Pancreas (tissue), 10 donors: ENCODE measurements around the gene TENM3. TPM values are rescaled to one million over a fixed set of nuclear protein-coding genes. Genes with fewer than 3 reads are reported as not detected.

Experiments used
- ATAC-seq, 4 donors: fragments of 200-7000 bp; cut with Tn5 transposase; one replicate each; pipeline versions ENCODE4 v1.8.0 to v1.9.1; 2020; ENCODE audit warnings: mild to moderate bottlenecking in 4 of 4, moderate library complexity in 4 of 4
- DNase-seq, 6 donors: peaks; one replicate each; pipeline ENCODE4 v3.0.0-alpha.2; 2020
- FAIRE-seq: peaks from 2 replicates; lab custom pipeline; 2012; peaks lifted over from hg19 to GRCh38; lab: Jason Lieb, UNC
- H3K27ac ChIP-seq, 4 donors: fragments of 200-600 bp; sonication (generic); 1 replicate in 3 of 4; 2 replicates in 1 of 4; pipeline versions ENCODE4 v1.5.0 to v1.8.0; 2020
- H3K27me3 ChIP-seq, 4 donors: fragments of 200-600 bp; one replicate each; pipeline ENCODE4 v1.8.0; 2021
- H3K36me3 ChIP-seq, 3 donors: fragments of 200-600 bp; sonication (generic) in 1 of 3; one replicate each; pipeline versions ENCODE4 v1.5.0 to v1.8.0; 2020 to 2021
- H3K4me1 ChIP-seq, 3 donors: fragments of 200-600 bp; one replicate each; pipeline ENCODE4 v1.8.0; 2021
- H3K4me3 ChIP-seq, 4 donors: fragments of 200-600 bp; sonication (generic) in 2 of 4; one replicate each; pipeline versions ENCODE4 v1.5.0 to v1.8.0; 2020 to 2021
- H3K9me3 ChIP-seq, 4 donors: fragments of 200-600 bp; one replicate each; pipeline ENCODE4 v1.8.0; 2021
- CTCF ChIP-seq, 4 donors: fragments of 200-600 bp; sonication (generic) in 3 of 4; IDR thresholded peaks; one replicate each; pipeline versions ENCODE4 v1.5.0 to v1.8.0; 2021; ENCODE audit warnings: antibody characterized with exemption in 4 of 4
- WGBS, 2 donors: extraction: QIAGEN DNeasy Blood & Tissue Kit; methylation state at CpG; one replicate each; pipeline ENCODE4 v1.1.7; 2013; 5-methylcytosine and 5-hydroxymethylcytosine counted together
- intact Hi-C, 3 donors: fragments of 100-400 bp; cut with DNase I; formaldehyde crosslinking; loops; one replicate each; pipeline versions ENCODE4 v1.11.1 to v1.14.2; 2022
- polyA plus RNA-seq, 2 donors: library from polyadenylated mRNA; stranded (reverse); fragments of 200-250 nt; gene quantifications; one replicate each; pipeline ENCODE4 v1.2.3, GENCODE V29; 2013
- total RNA-seq, 6 donors: library from RNA; stranded (reverse); fragmentation: NEBNext Ultra II Directional in 4 of 6; extraction: Animal tissue kit (Norgen Biotek cat#: 25700) in 4 of 6; gene quantifications; one replicate each; pipeline versions ENCODE4 v1.2.1 to v1.2.4, GENCODE V29; 2021 to 2023
- donor health status: healthy with polysubstance abuse.
- donor health status: DM: no; HTN: no; CAD: no; lungs with moderate emphysema.
- donor health status: DM: no; HTN: no; CAD: no.
- donor health status: control.
- donor health status: control.
- donor health status: Bipolar disorder and iron deficiency.
- donor health status: DM: yes; HTN: yes; CAD: no.
- donor health status: DM: no; HTN: no; CAD: no.
- donor health status: DM: no; HTN: no; CAD: no.
- donor health status: DM: yes; HTN: yes; CAD: no.

Gene TENM3
- total and polyA plus RNA-seq, 8 donors = 0.99 to 6.1 (median 4.4) TPM

DNA sequence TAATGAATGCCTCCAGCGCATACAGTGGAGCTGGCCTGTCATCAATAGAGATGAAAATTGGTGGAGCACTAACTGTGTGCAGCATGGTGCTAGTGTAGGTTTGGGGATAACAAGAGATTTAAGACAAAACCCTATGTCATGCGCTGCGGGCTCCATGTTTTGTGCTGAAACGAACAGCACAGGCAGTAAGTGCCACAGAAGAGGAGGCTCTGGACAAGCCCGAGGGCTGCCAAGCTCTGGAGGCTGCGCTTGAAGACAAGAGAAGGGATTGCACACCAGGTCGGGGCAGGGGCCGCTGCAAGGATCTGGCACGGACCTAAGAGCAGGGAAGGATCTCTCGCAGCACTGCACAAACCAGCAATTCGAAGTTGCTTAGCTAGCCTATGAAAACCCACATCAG, 35.5 kb downstream of the TENM3 start:
- H3K9me3 ChIP-seq = no peaks in the 10 kb centered on the region
- 87 to 95% methylated on average over 11 of the region's 11 CpGs for WGBS, 2 donors
- intact Hi-C loops = no loop called here
- ATAC-seq (no peak), FAIRE-seq (no peak), DNase-seq (no peak)
- H3K4me3 ChIP-seq = no peak overlapping the region
- H3K36me3 ChIP-seq = no peaks in the 10 kb centered on the region
- no peak for TF ChIP-seq CTCF (IDR thresholded peaks at IDR 0.05)
- H3K4me1 ChIP-seq = no peaks in the 10 kb centered on the region
- H3K27ac ChIP-seq = no peak overlapping the region
- H3K27me3 ChIP-seq = no peaks in the 10 kb centered on the region

DNA sequence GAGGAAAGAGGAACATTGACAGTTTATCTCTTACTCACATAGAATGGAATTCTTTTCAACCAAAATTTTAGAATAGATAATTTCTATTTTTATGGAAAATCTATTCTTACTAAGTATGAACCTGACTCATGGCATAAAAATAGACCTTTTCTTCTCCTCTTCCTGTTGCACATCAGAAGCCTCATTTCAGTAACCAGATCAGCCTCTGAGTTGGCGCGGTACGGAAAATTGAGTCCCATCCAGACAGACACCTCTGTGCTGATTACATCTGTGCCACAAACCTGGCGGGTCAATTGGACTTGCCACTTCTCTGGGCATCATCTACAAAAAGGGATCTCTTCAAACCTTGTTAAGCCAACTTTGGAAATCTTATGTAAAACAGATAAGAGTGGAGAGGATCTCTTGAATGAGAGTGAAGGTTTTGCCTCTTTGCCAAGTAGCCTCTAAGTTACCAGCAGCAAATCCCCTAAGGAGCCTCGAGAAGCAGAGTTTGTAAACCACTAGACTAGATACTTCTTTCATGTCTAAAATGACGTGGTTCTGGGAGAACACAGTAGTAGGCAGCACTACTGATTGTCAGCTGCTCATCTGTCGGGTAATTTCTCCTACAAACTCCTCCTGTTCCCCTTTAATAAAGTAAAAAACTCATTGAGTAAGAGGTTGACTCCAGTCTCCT, 37.4 kb downstream of the TENM3 start:
- H3K27me3 ChIP-seq = no peaks in the 10 kb centered on the region
- H3K9me3 ChIP-seq = no peaks in the 10 kb centered on the region
- no peaks in the 10 kb centered on the region for H3K36me3 ChIP-seq
- DNase-seq (no peak), ATAC-seq (no peak), FAIRE-seq (no peak)
- no peak overlapping the region for H3K27ac ChIP-seq
- intact Hi-C loops = no loop called here
- no peak overlapping the region for H3K4me3 ChIP-seq
- H3K4me1 ChIP-seq = no peaks in the 10 kb centered on the region
- no peak for TF ChIP-seq CTCF (IDR thresholded peaks at IDR 0.05)
- WGBS, 2 donors = 72 to 79% methylated on average over 7 of the region's 7 CpGs

GRCh38 chr4:182286035-182286434, 42.8 kb downstream of the TENM3 start:
- no peaks in the 10 kb centered on the region for H3K27me3 ChIP-seq
- WGBS, 2 donors = 74 to 90% methylated on average over 3 of the region's 3 CpGs
- H3K27ac ChIP-seq = no peak overlapping the region
- no peak for TF ChIP-seq CTCF (IDR thresholded peaks at IDR 0.05)
- no peak for FAIRE-seq
- H3K9me3 ChIP-seq = no peaks in the 10 kb centered on the region
- no peaks in the 10 kb centered on the region for H3K4me1 ChIP-seq
- DNase-seq = no peak
- no peaks in the 10 kb centered on the region for H3K36me3 ChIP-seq
- H3K4me3 ChIP-seq = no peak overlapping the region
- intact Hi-C loops = no loop called here
- no peak for ATAC-seq

DNA sequence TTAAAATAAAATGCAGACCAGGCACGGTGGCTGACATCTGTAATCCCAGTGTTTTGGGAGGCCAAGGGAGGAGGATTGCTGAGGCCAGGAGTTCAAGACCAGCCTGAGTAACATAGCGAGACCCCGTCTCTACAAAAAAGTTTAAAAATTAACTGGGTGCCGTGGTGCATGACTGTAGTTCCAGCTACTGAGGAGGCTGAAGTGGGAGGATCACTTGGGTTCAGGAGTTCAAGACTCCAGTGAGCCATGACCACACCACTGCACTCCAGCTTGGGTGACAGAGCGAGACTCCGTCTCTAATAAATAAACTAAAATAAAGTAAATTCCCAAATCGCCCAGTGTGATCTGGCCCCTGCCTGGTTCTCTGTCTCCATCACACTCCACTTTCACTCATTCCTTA, 43.7 kb downstream of the TENM3 start:
- no peak for TF ChIP-seq CTCF (IDR thresholded peaks at IDR 0.05)
- no peak overlapping the region for H3K4me3 ChIP-seq
- H3K9me3 ChIP-seq = no peaks in the 10 kb centered on the region
- DNase-seq (no peak), FAIRE-seq (no peak), ATAC-seq (no peak)
- intact Hi-C loops = no loop called here
- H3K27ac ChIP-seq = no peak overlapping the region
- no peaks in the 10 kb centered on the region for H3K4me1 ChIP-seq
- 85 to 92% methylated on average over 7 of the region's 7 CpGs for WGBS, 2 donors
- no peaks in the 10 kb centered on the region for H3K27me3 ChIP-seq
- H3K36me3 ChIP-seq = no peaks in the 10 kb centered on the region

DNA sequence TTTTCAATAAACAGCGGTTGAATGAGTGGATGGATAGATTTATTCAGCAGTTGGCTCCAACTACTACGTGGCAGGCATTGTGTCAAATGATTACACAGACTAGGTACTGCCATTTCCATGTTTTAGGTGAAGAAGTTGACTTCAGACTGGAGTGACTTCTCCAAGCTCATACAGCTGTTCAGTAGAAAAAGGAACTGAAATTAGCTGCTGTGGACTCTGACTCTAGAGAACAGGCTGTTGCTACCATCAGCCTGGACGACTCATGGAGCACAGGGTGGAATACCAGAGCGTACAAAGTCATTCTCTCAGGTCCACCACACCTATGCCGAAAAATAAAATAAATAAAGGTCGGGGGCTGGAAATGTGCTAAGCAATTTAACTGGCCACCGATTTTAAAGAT, 45.3 kb downstream of the TENM3 start:
- DNase-seq (no peak), FAIRE-seq (no peak), ATAC-seq (no peak)
- Histone ChIP-seq H3K36me3 (no peaks in the 10 kb centered on the region), H3K9me3 (no peaks in the 10 kb centered on the region), H3K4me1 (no peaks in the 10 kb centered on the region), H3K27ac (no peak overlapping the region), H3K27me3 (no peaks in the 10 kb centered on the region), H3K4me3 (no peak overlapping the region)
- intact Hi-C loops = no loop called here
- WGBS, 2 donors = 79 to 85% methylated on average over 7 of the region's 7 CpGs
- TF ChIP-seq CTCF (IDR thresholded peaks at IDR 0.05) = no peak
